IPS DF 4.7 (cell line): Measurements from ENCODE around the gene POR.

Experiments used
- DNase-seq: peaks from one replicate; pipeline ENCODE4 v3.0.0-alpha.2; 2013; ENCODE audit warnings: low spot score; ENCODE audit errors: extremely low read depth

POR gene

GRCh38 chr7:75971309-75971960 lies 56.5 kb downstream of the POR start:
- no peak for DNase-seq

- DNase-seq: no peak
Observed at GRCh38 chr7:75971961-75972763, 57.2 kb downstream of the POR start.

DNA sequence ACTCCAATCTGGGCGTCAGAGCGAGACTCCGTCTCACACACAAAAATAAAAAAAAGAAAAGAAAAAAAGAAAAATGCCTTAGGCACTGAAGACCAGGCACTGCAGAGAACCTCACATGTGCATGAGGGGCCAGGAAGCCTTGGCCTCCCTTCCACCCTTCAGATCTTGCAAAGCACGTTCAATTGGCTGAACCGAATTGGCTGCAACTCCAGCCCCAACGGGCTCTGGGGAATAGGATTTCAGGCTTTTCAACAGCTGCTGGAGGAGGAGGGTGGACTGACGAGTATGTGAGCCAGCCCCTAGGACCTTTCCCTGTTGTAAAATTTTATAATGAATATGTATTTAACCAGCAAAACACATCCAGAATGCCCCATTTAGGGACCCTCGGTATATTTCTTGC lies 62.8 kb downstream of the POR start:
- no peak for DNase-seq

DNA sequence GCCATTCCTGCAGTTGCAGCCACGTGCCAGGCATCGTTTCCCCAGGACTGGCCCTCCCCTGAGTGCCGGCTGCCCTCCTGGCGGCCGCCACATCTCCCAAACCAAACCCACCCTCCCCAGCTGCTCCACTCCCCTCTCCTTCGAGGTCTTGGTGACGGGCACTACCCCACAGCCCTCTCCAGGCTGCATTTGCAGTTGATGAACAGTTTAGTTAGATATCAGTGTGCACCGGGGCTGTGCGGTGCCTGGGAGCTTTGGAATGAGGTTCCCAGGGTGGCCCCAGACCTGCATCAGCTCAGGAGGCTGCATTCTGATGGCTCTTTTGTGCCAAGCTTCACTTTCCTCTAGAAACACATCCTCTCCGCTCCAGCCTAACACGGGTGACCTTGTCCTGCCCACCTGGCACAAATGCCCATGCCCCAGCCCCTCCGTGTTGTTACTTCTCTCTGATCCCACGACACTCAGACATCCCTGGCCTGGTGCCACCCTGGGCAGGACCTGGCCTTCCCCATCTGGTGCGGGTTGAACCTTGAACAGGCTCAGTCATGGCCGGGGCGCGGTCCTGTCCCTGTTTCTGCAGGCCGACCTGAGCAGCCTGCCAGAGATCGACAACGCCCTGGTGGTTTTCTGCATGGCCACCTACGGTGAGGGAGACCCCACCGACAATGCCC lies 64.9 kb downstream of the POR start:
- no peak for DNase-seq

DNA sequence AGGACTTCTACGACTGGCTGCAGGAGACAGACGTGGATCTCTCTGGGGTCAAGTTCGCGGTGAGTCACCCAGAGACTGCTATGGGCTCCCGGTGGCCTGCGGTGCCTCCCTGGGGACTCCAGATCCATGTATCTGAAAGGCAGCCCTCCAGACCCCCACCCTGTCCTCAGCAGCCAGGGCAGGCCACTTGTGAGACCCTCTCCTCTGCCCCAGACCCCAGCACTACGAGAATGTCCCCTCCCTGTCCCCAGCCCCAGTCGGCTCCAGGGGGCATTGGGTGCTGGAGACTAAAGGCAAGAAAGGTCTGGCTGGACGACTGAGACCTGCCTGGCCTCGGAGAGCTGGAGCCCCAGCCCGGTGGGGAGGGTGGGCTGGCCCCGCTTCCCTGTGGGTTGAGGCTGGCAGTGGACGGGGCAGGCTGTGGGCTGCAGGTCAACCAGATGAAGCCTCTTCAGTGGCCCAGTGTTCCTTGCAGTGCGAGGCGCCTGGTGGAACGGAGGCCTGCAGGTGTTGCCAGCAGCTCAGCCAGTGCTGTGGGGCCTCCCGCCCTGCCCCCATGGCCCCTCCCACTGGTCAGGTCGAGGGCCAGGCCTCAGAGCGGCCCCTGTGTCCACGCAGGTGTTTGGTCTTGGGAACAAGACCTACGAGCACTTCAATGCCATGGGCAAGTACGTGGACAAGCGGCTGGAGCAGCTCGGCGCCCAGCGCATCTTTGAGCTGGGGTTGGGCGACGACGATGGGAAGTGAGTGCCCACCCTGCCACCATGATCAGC lies 65.7 kb downstream of the POR start:
- no peak for DNase-seq

DNA sequence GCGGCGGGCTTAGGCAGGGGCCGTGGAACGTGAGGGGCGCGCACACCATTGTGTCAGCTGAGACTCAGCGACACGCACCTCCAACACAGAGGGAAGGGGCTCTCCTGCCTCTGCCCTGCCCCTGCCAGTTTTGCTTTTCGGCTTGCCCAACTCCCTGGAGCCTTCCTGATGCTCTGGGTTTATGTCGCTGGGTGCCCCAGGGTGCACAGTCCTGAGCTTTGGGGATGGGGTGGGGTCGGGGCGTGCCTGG lies 66.2 kb downstream of the POR start:
- no peak for DNase-seq

GRCh38 chr7:75981453-75982305 lies 66.7 kb downstream of the POR start:
- DNase-seq: no peak

- no peak for DNase-seq
Observed at GRCh38 chr7:75982306-75983064, 67.5 kb downstream of the POR start.

DNA sequence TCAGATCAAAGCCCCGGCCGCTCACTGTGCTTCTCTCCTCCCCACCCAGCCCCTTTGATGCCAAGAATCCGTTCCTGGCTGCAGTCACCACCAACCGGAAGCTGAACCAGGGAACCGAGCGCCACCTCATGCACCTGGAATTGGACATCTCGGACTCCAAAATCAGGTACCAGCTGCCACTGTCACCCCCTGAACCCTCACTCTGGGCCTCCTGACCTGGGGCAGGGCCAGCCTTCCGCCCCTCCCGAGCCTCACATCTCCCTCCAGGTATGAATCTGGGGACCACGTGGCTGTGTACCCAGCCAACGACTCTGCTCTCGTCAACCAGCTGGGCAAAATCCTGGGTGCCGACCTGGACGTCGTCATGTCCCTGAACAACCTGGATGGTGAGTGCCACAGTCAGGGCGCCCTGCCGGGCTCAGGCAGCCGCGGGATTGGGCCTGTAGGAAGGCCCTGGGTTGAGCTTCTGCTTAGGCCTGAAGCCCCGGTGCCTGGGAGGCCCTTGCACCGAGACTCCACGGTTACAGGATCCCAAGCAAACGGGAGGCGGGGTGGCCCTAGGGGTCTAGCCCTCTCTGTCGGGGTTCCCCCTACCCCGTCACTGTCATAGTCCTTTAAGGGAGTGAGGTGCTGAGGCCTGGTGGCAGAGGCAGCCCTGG lies 68.6 kb downstream of the POR start:
- DNase-seq: no peak

GRCh38 chr7:75984130-75985008 lies 69.4 kb downstream of the POR start:
- DNase-seq: no peak

- no peak for DNase-seq
Observed at GRCh38 chr7:75985009-75985517, 70.1 kb downstream of the POR start.

DNA sequence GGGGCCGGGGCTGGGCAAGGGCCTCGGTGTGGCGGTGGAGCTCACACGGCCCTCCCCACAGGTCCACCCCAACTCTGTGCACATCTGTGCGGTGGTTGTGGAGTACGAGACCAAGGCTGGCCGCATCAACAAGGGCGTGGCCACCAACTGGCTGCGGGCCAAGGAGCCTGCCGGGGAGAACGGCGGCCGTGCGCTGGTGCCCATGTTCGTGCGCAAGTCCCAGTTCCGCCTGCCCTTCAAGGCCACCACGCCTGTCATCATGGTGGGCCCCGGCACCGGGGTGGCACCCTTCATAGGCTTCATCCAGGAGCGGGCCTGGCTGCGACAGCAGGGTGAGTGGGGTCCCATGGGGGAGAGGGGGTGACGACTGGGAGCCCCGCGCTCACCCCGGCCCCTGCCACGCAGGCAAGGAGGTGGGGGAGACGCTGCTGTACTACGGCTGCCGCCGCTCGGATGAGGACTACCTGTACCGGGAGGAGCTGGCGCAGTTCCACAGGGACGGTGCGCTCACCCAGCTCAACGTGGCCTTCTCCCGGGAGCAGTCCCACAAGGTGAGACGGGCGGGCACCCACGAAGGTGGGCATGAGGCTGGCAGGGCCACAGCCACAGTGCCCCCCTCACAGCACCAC lies 70.7 kb downstream of the POR start:
- DNase-seq: no peak

- DNase-seq: no peak
Observed at GRCh38 chr7:75986147-75986781, 71.3 kb downstream of the POR start.

DNA sequence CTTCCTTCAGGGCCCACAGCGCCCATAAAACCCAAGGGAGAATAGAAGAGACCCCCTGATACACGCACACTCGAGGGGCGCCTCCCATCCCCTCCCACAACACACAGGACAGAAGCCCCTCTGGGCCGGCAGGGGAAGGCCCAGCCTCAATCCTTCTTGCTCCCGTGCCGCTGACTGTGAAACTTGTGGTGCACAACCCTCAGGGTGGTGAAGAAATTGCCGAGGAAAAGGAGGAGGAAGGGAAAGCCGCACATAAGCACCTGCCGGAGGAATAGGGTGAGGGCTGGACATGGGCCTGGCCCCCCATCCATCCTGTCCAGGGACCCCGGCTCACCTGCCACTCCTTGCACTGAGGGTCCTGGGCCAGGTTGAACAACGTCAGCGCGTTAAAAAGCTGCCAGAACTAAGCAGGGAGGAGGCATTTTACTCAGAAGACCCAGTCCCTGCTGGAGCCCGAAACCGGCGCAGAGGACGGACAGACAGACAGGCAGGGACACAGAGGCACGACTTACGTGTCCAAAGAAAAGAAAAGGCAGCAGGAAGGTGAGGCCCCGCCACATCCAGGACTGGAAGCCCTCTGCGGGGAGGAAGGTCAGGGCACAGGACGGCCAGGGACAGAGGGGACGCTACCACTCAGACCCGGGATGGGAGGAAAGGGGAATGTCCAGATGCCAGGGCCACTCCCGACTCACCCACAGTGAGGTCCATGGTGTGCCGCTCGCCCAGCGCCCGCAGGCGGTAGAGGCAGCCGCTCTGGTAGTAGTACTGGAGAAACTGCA lies 72.3 kb downstream of the POR start:
- DNase-seq: no peak

DNA sequence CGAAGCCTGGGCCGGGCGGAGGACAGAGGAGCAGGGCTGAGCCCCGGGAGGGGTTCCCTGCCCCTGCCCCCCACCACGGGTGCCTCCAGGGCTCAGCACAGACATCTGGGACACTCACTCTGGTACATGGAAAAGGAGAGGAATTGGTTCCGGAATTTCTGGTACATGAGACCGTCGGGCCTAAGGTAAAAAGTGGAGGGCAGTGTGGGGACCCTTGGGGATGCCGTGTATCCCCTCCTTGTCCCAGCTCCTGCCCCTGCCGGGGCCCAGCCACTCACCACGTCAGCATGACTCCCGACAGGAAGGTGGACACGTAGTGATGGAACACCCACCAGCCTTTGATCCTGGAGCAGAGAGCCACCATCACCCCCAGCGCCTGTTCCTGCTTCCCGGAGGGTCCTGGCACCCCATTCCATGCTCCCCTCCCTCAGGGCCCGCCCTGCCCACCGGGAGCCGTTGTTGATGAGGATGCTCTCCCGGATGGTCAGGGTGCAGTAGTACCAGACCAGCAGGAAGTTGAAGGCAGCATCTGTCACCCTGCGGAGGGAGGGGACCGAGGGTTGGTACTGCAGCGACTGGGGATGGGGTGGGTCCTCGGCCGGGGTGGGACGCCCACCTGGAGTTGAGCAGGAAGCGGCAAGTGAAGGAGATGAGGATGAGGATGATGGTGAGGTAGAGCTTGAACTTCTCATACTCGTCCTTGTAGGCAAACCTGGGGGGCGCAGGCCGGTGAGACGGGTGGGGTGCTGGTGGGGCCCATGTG lies 73.0 kb downstream of the POR start:
- DNase-seq: no peak
